Mononuclear cell (primary cell): Measurements from ENCODE around the gene CLMN. TPM values are rescaled to one million over a fixed set of nuclear protein-coding genes. Genes with fewer than 3 reads are reported as not detected.

Experiments
- H3K27me3 ChIP-seq: 2 replicates; pipeline ENCODE4 v1.6.0; 2011; ENCODE audit warnings: low read length, control low read depth; ENCODE audit not compliant: insufficient read depth
- H3K4me1 ChIP-seq: 2 replicates; pipeline ENCODE4 v1.5.1; 2011; ENCODE audit warnings: mild to moderate bottlenecking, low read length, control low read depth; ENCODE audit not compliant: insufficient read depth
- H3K4me3 ChIP-seq: 2 replicates; pipeline ENCODE4 v1.5.1; 2011; ENCODE audit warnings: mild to moderate bottlenecking, low read length, moderate library complexity
- H3K9me3 ChIP-seq: 2 replicates; pipeline ENCODE4 v1.5.1; 2011; ENCODE audit warnings: low read depth, mild to moderate bottlenecking, control low read depth, low read length
- total RNA-seq: library from RNA; depleted of rRNA; stranded (reverse); fragments of >200 nt; gene quantifications from one replicate; pipeline ENCODE4 v1.2.3, GENCODE V29; 2012

The CLMN gene
- total RNA-seq, 1 donor = 9.0 TPM

DNA sequence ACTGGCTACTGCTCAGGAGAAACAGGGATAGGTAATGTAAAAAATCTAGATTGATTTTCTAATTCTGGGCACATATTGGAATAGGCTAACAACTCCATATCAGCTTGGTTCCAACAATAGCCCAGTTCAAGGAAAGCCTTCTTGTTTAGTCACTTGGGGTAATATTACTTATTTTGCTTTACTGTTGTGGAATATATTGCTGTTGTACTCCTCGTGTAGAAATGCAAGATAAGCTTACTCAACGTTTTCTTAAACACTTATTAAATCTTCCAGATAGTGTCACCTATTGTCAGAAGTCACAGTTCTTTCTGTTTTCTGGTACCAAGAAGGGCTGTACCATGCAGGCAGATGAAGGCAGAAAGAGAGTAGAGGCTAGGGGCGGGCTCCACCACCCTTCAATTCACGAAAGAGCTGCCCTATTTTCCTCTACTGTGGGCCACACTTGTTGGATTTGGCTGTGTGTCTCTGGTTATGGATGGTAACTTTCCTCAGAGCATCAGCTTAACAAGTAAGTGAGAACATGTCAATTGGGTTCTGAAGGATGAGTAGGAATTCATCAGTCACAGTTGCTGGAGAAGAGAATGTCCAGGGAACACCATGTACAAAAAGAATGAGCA lies 38.0 kb downstream of the CLMN start:
- no peaks in the 10 kb centered on the region for H3K4me1 ChIP-seq
- no peak overlapping the region for H3K4me3 ChIP-seq
- no peaks in the 10 kb centered on the region for H3K9me3 ChIP-seq
- no peaks in the 10 kb centered on the region for H3K27me3 ChIP-seq

DNA sequence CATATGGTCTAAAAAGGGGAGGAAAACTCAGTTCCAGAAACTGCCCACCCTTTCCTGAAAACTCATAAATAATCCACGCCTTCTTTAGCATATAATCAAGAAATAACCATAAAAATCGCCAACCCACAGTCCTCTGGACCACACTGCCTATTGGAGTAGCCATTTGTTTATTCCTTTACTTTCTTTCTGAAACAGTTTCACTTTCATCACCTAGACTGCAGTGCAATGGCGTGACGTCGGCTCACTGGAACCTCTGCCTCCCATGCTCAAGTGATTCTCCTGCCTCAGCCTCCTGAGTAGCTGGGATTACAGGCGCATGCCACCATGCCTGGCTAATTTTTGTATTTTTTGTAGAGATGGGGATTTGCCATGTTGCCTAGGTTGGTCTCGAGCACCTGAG lies 44.2 kb downstream of the CLMN start:
- H3K4me3 ChIP-seq = no peak overlapping the region
- no peaks in the 10 kb centered on the region for H3K9me3 ChIP-seq
- no peaks in the 10 kb centered on the region for H3K4me1 ChIP-seq
- H3K27me3 ChIP-seq = no peaks in the 10 kb centered on the region

DNA sequence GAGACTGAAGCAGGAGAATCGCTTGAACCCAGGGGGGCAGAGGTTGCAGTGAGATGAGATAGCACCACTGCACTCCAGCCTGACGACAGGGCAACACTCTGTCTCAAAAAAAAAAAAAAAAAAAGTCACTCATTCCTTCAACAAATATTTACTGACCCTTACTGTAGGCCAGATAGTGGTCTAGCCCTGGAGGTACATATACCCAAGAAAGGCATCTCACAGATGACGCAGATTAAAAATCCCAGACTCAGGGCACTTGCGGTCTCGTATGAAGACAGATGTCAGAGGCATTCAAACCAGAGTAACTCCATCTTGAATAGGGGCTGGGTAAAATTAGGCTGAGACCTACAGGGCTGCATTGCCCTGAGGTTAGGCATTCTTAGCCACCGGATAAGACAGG lies 44.8 kb downstream of the CLMN start:
- no peaks in the 10 kb centered on the region for H3K4me1 ChIP-seq
- H3K9me3 ChIP-seq = no peaks in the 10 kb centered on the region
- H3K27me3 ChIP-seq = no peaks in the 10 kb centered on the region
- no peak overlapping the region for H3K4me3 ChIP-seq

DNA sequence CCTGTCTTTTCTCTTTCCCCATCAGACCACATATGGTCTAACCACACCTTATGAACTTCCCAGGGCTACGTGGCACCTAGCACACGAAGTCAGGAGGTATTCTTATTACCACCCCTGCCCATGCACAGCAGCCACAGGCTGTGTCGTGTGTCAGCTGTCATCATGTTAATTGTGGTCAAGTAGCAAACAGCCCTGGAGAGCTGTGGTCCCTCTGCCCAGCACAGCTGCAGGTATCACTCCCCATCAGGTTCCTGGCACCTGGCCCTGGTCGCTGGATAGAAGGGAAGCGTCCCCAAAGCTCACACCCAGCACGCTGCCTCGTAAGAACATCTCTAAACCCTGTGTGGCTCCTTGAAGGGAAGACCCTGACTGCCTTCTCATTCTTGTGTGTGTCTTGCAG lies 45.4 kb downstream of the CLMN start:
- H3K9me3 ChIP-seq = no peaks in the 10 kb centered on the region
- no peak overlapping the region for H3K4me3 ChIP-seq
- no peaks in the 10 kb centered on the region for H3K4me1 ChIP-seq
- H3K27me3 ChIP-seq = no peaks in the 10 kb centered on the region

DNA sequence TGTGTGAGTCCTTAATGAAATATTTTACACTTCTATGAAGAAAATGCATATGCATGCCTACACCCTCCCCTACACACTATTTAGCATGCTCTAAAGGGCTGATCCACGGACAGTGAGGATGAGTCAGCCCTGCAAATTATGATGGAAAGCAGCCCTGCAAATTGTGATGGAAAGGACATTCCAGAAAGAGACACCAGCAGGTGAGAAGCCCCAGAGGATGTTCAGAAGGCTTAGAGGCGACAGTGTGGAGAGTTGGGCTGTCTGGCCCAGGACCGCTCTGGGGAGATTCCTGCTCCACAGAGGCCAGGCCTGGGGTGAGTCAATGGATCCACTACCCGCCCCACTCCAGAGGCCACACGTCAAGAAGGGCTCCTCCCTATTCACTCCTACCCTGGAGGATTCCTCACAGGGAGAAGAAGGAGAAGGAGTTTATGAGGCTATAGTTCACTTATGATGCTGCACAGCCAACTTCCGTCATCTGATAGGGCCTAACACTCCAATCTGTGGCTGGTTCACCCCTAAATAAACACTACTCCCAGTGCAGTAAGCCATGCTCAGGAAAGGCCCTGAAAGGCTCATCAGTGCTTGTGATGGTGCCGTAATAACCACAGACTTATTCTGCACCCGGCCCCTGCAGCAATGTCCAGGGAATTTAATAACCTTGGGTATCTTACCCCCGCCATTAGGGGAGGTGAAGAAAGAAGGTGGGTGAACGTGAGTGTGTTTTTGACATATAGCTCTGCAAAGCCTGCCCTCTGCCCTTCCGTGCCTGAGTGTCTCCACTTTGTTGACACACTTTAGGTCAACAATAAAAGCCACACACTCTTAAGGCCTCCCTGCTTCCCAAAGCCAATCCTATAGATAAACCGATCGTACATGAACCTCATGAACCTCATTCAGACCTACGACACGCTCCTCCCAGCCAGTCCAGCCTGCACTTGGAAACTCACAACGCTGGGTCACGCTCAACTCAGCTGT lies 46.4 kb downstream of the CLMN start:
- H3K4me3 ChIP-seq = no peak overlapping the region
- H3K4me1 ChIP-seq = no peaks in the 10 kb centered on the region
- H3K9me3 ChIP-seq = no peaks in the 10 kb centered on the region
- no peaks in the 10 kb centered on the region for H3K27me3 ChIP-seq

DNA sequence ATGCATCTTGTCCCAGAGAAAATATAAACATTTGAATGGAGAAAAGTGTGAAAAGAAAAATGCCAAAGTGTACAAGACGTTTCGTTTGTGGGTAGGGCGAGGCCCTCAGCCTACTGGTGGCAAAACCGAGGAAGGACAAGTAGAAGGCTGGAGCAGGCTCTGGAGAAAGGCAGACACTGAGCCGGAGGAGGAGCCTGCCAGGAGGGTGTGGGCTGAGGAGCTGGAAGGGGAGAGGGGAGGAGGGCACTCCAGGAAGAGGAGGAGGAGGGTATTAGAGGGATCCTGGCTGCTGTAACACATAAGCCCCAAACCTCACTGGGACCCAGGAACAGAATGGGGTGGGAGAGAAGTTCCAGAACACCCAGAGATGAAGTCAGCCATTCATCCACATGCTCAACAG lies 47.7 kb downstream of the CLMN start:
- no peaks in the 10 kb centered on the region for H3K9me3 ChIP-seq
- no peaks in the 10 kb centered on the region for H3K4me1 ChIP-seq
- H3K4me3 ChIP-seq = no peak overlapping the region
- no peaks in the 10 kb centered on the region for H3K27me3 ChIP-seq

DNA sequence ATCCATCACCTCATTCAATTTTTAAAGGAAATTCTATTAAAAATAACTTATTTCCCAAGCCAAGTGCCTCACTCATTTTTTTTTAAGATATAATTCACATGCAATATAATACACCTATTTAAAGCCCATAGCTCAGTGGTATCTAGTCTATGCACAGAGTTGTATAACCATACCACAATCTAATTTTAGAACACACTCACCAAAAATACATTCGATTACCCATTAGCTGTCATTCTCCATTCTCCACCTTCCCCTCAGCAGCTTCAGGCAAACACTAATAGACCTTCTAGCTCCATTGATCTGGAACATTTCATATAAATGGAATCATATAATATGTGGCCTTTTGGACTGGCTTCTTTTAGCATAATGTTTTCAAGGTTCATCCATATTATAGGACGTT lies 49.5 kb downstream of the CLMN start:
- no peak overlapping the region for H3K4me3 ChIP-seq
- no peaks in the 10 kb centered on the region for H3K9me3 ChIP-seq
- peaks cover 9% of the 10 kb centered on the region for H3K4me1 ChIP-seq
- H3K27me3 ChIP-seq = no peaks in the 10 kb centered on the region

DNA sequence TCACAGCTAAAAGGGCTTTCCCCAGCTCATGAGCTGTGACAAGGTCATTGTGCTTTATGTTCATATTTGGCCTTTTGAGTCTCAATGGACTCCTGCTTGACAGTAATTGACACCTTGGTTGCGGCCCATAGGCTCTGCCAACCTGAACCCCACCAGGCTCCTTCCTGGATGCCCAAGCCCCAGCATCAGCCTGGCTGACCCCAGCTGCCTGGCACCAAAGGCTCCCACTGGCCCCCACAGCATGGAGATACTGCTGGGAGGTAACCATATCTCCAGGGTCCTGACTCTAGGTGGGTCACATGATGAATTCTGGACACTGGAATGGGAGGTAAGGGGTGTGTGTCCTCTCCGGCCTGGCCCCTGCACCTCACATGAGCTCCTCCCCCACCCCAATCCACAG lies 50.2 kb downstream of the CLMN start:
- H3K27me3 ChIP-seq = no peaks in the 10 kb centered on the region
- H3K9me3 ChIP-seq = no peaks in the 10 kb centered on the region
- H3K4me1 ChIP-seq = peaks cover 16% of the 10 kb centered on the region
- no peak overlapping the region for H3K4me3 ChIP-seq

DNA sequence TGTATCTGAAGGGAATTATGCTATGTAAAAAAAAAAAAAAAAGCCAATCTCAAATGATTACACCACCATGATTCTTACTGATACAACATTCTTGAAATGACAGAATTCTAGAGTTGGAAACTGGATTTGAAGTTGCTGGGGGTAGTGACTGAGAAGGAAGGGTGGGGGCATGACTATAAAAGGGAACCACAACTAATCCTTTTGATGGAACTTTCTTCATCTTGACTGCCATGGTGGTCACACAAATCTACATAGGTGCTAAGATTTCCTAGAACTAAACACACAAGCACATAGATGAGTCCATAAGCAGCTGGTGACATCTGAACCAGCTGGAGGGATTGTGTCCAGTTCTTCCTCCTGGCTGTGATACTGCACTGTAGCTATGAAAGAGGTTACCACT lies 51.4 kb downstream of the CLMN start:
- H3K4me1 ChIP-seq = peaks cover 19% of the 10 kb centered on the region
- H3K9me3 ChIP-seq = no peaks in the 10 kb centered on the region
- no peaks in the 10 kb centered on the region for H3K27me3 ChIP-seq
- H3K4me3 ChIP-seq = no peak overlapping the region

DNA sequence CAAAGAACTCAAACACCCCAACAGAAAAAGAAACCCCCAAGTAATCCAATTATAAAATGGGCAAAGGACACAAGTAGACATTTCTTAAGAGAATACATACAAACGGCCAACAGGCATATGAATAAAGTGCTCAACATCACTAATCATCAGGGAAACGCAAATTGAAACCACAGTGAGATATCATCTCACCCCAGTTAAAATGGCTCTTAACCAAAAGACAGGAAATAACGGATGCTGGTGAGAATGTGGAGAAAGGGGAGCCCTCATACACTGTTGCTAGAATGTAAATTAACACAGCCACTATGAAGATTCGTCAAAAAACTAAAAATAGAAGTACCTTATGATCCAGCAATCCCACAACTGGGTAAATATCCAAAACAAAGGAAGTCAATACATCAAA lies 52.4 kb downstream of the CLMN start:
- no peaks in the 10 kb centered on the region for H3K9me3 ChIP-seq
- no peaks in the 10 kb centered on the region for H3K27me3 ChIP-seq
- H3K4me1 ChIP-seq = peaks cover 19% of the 10 kb centered on the region
- H3K4me3 ChIP-seq = no peak overlapping the region

DNA sequence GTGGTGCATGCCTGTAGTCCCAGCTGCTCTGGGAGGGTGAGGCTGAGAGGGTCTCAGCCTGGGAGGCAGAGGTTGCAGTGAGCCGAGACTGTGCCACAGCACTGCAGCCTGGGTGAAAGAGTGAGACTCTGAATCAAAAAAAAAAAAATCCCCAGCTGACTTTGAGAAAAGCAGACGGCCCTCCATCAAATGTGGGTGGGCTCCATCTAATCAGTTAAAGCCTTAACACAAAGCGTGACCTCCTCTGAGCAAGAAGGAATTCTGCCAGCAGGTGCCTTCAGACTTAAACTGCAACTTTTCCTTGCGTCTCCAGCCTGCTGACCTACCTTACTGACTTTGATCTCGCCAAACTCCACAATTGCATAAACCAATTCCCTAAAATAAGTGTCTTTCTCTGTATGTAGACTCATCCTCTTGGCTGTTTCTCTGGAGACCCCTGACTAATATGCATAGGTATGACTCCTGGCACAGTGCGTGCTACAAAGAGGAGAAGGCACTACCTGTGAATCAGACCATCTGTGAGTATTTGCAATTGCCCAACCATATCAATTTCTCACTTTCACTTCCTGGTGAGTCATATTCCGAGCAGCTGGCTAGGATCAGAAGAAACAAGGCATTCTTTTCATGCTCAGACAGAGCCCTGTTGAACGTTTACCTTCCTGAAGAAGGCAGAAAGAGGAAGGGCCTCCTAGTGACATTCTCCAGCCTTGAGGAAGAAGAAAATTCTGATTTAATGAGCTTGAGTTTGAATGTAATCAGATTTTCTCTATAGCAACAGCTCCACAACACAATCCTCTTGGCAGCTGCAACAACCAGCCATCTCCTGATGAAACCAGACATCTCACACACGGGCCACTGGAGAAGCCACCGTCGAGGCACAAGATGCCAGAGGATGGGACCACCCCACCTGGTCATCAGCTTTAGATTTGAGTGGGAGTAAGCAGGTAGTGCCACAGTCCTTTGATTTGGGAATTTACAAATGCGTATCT lies 54.3 kb downstream of the CLMN start:
- Histone ChIP-seq H3K4me3 (no peak overlapping the region), H3K4me1 (peaks cover 19% of the 10 kb centered on the region), H3K9me3 (no peaks in the 10 kb centered on the region), H3K27me3 (no peaks in the 10 kb centered on the region)

DNA sequence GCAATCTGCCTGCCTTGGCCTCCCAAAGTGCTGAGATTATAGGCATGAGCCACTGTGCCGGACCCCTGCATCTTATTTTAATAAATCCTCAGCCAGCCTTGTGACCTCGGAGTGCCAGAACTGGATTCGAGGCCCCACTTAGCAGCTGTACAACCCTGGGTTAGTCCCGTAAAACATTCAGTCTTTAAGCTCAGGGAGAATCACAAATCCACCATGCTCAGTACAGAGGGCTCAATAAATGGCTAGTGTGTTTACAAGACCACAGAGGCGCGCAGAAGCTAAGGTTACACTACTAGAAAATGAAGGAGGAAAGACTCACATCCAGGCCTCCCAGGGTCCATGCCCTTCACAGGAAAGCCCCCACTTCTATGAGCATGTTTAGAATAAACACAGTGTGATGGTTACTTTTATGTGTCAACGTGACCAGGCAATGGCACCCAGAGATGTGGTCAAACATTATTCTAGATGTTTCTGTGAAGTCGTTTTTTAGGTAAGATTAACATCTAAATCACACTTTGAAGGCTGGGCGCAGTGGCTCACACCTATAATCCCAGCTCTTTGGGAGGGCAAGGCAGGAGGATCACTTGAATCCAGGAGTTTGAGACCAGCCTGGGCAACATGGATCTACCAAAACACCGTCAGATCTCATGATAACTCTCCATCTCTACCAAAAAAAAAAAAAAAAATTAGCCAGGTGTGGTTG lies 55.3 kb downstream of the CLMN start:
- Histone ChIP-seq H3K9me3 (no peaks in the 10 kb centered on the region), H3K4me1 (peaks cover 19% of the 10 kb centered on the region), H3K4me3 (no peak overlapping the region), H3K27me3 (no peaks in the 10 kb centered on the region)

DNA sequence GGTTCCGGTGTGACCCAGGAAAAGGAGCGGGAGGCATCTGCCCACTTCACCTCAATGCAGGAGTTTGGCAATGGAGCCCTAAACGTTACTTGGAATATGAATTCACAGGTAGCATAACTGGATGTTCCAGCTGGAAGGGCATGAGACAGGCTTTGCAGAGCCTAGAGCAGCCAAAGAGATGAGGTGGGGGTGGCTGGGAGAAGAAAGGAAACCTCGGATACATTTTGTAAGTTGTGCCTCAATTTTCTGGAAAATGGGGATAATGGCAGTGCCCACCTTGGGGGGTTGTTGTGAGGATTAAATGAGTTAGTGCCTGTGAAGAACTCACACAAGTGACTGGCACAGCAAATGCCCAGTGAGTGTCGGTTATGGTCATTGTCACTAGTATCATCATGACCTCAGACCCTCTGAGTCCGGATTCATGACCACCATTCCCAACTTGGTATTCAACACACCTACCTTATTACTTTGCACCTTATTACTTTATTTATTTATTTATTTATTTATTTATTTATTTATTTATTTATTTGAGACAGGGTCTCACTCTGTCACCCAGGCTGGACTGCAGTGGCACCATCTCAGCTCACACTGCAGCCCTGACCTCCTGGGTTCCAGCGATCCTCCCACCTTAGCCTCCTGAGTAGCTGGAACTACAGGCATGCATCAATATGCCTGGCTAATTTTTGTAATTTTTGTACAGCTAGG lies 56.0 kb downstream of the CLMN start:
- H3K4me3 ChIP-seq = no peak overlapping the region
- no peaks in the 10 kb centered on the region for H3K27me3 ChIP-seq
- no peaks in the 10 kb centered on the region for H3K9me3 ChIP-seq
- H3K4me1 ChIP-seq = peaks cover 19% of the 10 kb centered on the region

DNA sequence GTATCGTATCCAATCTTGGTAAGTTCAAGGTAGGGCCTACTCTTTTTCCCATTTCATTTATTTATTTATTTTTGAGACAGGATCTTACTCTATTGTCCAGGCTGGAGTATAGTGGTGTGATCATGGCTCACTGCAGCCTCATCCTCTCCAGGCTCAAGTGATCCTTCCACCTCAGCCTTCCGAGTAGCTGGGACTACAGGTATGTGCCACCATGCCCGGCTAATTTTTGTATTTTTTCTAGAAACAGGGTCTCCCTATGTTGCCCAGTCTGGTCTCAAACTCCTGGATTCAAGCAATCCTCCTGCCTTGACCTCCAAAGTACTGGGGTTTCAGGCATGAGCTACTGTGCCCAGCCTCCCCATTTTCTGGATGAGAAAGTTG lies 57.2 kb downstream of the CLMN start:
- no peaks in the 10 kb centered on the region for H3K9me3 ChIP-seq
- peaks cover 19% of the 10 kb centered on the region for H3K4me1 ChIP-seq
- H3K27me3 ChIP-seq = no peaks in the 10 kb centered on the region
- H3K4me3 ChIP-seq = no peak overlapping the region
